ENCODE measurements around the gene ACYP1.

DNA sequence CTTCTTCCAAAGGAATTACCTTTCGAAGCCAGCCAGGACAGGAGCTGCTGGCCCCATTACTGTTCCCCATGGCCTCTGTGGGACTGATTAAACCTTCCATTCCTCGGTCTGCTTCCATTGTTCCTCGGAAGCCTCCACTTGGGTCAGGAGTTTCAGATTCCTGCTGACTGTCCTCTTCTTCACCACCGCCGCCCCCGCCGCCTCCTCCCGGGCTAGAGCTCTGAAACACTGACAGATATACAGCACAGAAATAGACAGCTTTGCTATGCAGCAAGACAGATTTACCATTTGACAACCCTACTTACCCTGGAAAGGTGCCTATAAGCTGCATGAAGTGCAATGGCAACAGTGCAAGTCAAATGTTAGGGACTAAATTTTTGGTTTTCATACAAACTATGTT is 27.4 kb upstream of the ACYP1 start:
- TF ChIP-seq, protein P1, sequence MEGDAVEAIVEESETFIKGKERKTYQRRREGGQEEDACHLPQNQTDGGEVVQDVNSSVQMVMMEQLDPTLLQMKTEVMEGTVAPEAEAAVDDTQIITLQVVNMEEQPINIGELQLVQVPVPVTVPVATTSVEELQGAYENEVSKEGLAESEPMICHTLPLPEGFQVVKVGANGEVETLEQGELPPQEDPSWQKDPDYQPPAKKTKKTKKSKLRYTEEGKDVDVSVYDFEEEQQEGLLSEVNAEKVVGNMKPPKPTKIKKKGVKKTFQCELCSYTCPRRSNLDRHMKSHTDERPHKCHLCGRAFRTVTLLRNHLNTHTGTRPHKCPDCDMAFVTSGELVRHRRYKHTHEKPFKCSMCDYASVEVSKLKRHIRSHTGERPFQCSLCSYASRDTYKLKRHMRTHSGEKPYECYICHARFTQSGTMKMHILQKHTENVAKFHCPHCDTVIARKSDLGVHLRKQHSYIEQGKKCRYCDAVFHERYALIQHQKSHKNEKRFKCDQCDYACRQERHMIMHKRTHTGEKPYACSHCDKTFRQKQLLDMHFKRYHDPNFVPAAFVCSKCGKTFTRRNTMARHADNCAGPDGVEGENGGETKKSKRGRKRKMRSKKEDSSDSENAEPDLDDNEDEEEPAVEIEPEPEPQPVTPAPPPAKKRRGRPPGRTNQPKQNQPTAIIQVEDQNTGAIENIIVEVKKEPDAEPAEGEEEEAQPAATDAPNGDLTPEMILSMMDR (IDR thresholded peaks at IDR 0.05) = no peak
- no peak for TF ChIP-seq POLR2A (IDR thresholded peaks at IDR 0.05)
